Testis (tissue), 2 donors: ENCODE measurements around the gene RERE.

Experiments
- CTCF ChIP-seq, 3 experiments: fragments of 450-650 bp in 2 of 3; fragments of 200-600 bp in 1 of 3; sonication (generic) in 1 of 3; IDR thresholded peaks; one replicate each; pipeline ENCODE4 v1.5.1; 2016 to 2019; ENCODE audit warnings: antibody characterized with exemption in 3 of 3, mild to moderate bottlenecking in 2 of 3, moderate library complexity in 1 of 3
- POLR2A ChIP-seq: fragments of 450-650 bp; IDR thresholded peaks from one replicate; pipeline ENCODE4 v1.6.1; 2017; ENCODE audit warnings: antibody characterized with exemption, mild to moderate bottlenecking, moderate library complexity

GRCh38 chr1:8723010-8723409 lies 94.4 kb downstream of the RERE start:
- no peak for TF ChIP-seq POLR2A
- TF ChIP-seq CTCF (IDR thresholded peaks at IDR 0.05), result no peak
